ENCODE data around the gene OTUB2.

The OTUB2 gene

GRCh38 chr14:94077111-94077821, 51.1 kb downstream of the OTUB2 start:
- peak overlapping the region; percentile 48 for H3K4me2 ChIP-seq (ENCODE audit: low read length)
- H3K27me3 ChIP-seq (ENCODE audit: control insufficient read depth, insufficient read depth, low read length): no peaks in the 10 kb centered on the region
- peak overlapping the region; percentile 39 for H3K4me3 ChIP-seq (ENCODE audit: low read length)
- H3K36me3 ChIP-seq (ENCODE audit: insufficient read depth, low read length): peaks cover 34% of the 10 kb centered on the region
- H3K9ac ChIP-seq (ENCODE audit: low read depth, low read length): no peak overlapping the region
- H3K4me1 ChIP-seq (ENCODE audit: control insufficient read depth, insufficient read depth, low read length): peaks cover 30% of the 10 kb centered on the region
- peaks cover 10% of the 10 kb centered on the region for H3K9me3 ChIP-seq (replicated peaks; ENCODE audit: low read length)

GRCh38 chr14:94077823-94078222, 51.7 kb downstream of the OTUB2 start:
- H3K27me3 ChIP-seq (ENCODE audit: control insufficient read depth, insufficient read depth, low read length): no peaks in the 10 kb centered on the region
- peaks cover 34% of the 10 kb centered on the region for H3K36me3 ChIP-seq (ENCODE audit: insufficient read depth, low read length)
- no peak overlapping the region for H3K4me3 ChIP-seq (ENCODE audit: low read length)
- H3K9me3 ChIP-seq (replicated peaks; ENCODE audit: low read length): peaks cover 10% of the 10 kb centered on the region
- peaks cover 32% of the 10 kb centered on the region for H3K4me1 ChIP-seq (ENCODE audit: control insufficient read depth, insufficient read depth, low read length)
- peak overlapping the region; percentile 85 for H3K4me2 ChIP-seq (ENCODE audit: low read length)
- no peak overlapping the region for H3K9ac ChIP-seq (ENCODE audit: low read depth, low read length)

GRCh38 chr14:94079891-94080620, 53.9 kb downstream of the OTUB2 start:
- Histone ChIP-seq H3K27me3 (ENCODE audit: control insufficient read depth, insufficient read depth, low read length) (no peaks in the 10 kb centered on the region), H3K4me2 (ENCODE audit: low read length) (peak overlapping the region; percentile 85), H3K9me3 (replicated peaks; ENCODE audit: low read length) (peaks cover 3% of the 10 kb centered on the region), H3K36me3 (ENCODE audit: insufficient read depth, low read length) (peaks cover 27% of the 10 kb centered on the region), H3K4me3 (ENCODE audit: low read length) (peak overlapping the region; percentile 97), H3K4me1 (ENCODE audit: control insufficient read depth, insufficient read depth, low read length) (peaks cover 32% of the 10 kb centered on the region), H3K9ac (ENCODE audit: low read depth, low read length) (peak overlapping the region; percentile 98)

GRCh38 chr14:94080621-94081385, 54.7 kb downstream of the OTUB2 start, which contains the start of the genes DDX24 and IFI27L1:
TSS of gene DDX24 (minus strand) at chr14:94081202. CDS start at chr14:94079742, 1,460 bp downstream.
TSS of gene IFI27L1 (plus strand) at chr14:94081310. CDS start at chr14:94096938, 15,628 bp downstream.
- peaks cover 3% of the 10 kb centered on the region for H3K9me3 ChIP-seq (replicated peaks; ENCODE audit: low read length)
- H3K36me3 ChIP-seq (ENCODE audit: insufficient read depth, low read length): peaks cover 25% of the 10 kb centered on the region
- no peaks in the 10 kb centered on the region for H3K27me3 ChIP-seq (ENCODE audit: control insufficient read depth, insufficient read depth, low read length)
- peak within 1 kb of the TSS; percentile 85 for H3K4me2 ChIP-seq (ENCODE audit: low read length)
- H3K4me3 ChIP-seq (ENCODE audit: low read length): peak within 1 kb of the TSS; percentile 97
- H3K9ac ChIP-seq (ENCODE audit: low read depth, low read length): peak within 1 kb of the TSS; percentile 98
- H3K4me1 ChIP-seq (ENCODE audit: control insufficient read depth, insufficient read depth, low read length): peaks cover 32% of the 10 kb centered on the region

- Histone ChIP-seq H3K4me2 (ENCODE audit: low read length) (peak overlapping the region; percentile 85), H3K27me3 (ENCODE audit: control insufficient read depth, insufficient read depth, low read length) (no peaks in the 10 kb centered on the region), H3K9ac (ENCODE audit: low read depth, low read length) (peak overlapping the region; percentile 98), H3K4me3 (ENCODE audit: low read length) (peak overlapping the region; percentile 97), H3K36me3 (ENCODE audit: insufficient read depth, low read length) (peaks cover 25% of the 10 kb centered on the region), H3K9me3 (replicated peaks; ENCODE audit: low read length) (no peaks in the 10 kb centered on the region), H3K4me1 (ENCODE audit: control insufficient read depth, insufficient read depth, low read length) (peaks cover 32% of the 10 kb centered on the region)
These were observed 55.3 kb downstream of the OTUB2 start for GRCh38 chr14:94081386-94081820.

GRCh38 chr14:94087891-94088290, 61.8 kb downstream of the OTUB2 start:
- Histone ChIP-seq H3K27me3 (ENCODE audit: control insufficient read depth, insufficient read depth, low read length) (no peaks in the 10 kb centered on the region), H3K9me3 (replicated peaks; ENCODE audit: low read length) (no peaks in the 10 kb centered on the region)

GRCh38 chr14:94088516-94088915, 62.4 kb downstream of the OTUB2 start:
- H3K4me3 ChIP-seq (ENCODE audit: low read length): no peak overlapping the region
- no peaks in the 10 kb centered on the region for H3K27me3 ChIP-seq (ENCODE audit: control insufficient read depth, insufficient read depth, low read length)
- H3K9ac ChIP-seq (ENCODE audit: low read depth, low read length): no peak overlapping the region
- peak overlapping the region; percentile 17 for H3K4me2 ChIP-seq (ENCODE audit: low read length)
- H3K4me1 ChIP-seq (ENCODE audit: control insufficient read depth, insufficient read depth, low read length): peaks cover 14% of the 10 kb centered on the region
- no peaks in the 10 kb centered on the region for H3K36me3 ChIP-seq (ENCODE audit: insufficient read depth, low read length)
- H3K9me3 ChIP-seq (replicated peaks; ENCODE audit: low read length): no peaks in the 10 kb centered on the region

More at GRCh38 chr14:94087891-94088290, 61.8 kb downstream of the OTUB2 start:
- no peak overlapping the region for H3K4me3 ChIP-seq (ENCODE audit: low read length)
- no peak overlapping the region for H3K9ac ChIP-seq (ENCODE audit: low read depth, low read length)
- no peaks in the 10 kb centered on the region for H3K36me3 ChIP-seq (ENCODE audit: insufficient read depth, low read length)
- no peak overlapping the region for H3K4me2 ChIP-seq (ENCODE audit: low read length)
- peaks cover 14% of the 10 kb centered on the region for H3K4me1 ChIP-seq (ENCODE audit: control insufficient read depth, insufficient read depth, low read length)

- Histone ChIP-seq H3K4me2 (ENCODE audit: low read length) (no peak overlapping the region), H3K27me3 (ENCODE audit: control insufficient read depth, insufficient read depth, low read length) (no peaks in the 10 kb centered on the region), H3K4me1 (ENCODE audit: control insufficient read depth, insufficient read depth, low read length) (peaks cover 14% of the 10 kb centered on the region), H3K9ac (ENCODE audit: low read depth, low read length) (no peak overlapping the region), H3K36me3 (ENCODE audit: insufficient read depth, low read length) (no peaks in the 10 kb centered on the region), H3K9me3 (replicated peaks; ENCODE audit: low read length) (no peaks in the 10 kb centered on the region), H3K4me3 (ENCODE audit: low read length) (no peak overlapping the region)
These were observed 63.3 kb downstream of the OTUB2 start for GRCh38 chr14:94089479-94089878.

GRCh38 chr14:94093418-94093817, 67.3 kb downstream of the OTUB2 start:
- peaks cover 3% of the 10 kb centered on the region for H3K36me3 ChIP-seq (ENCODE audit: insufficient read depth, low read length)
- no peaks in the 10 kb centered on the region for H3K9me3 ChIP-seq (replicated peaks; ENCODE audit: low read length)
- H3K4me1 ChIP-seq (ENCODE audit: control insufficient read depth, insufficient read depth, low read length): peaks cover 12% of the 10 kb centered on the region
- H3K9ac ChIP-seq (ENCODE audit: low read depth, low read length): no peak overlapping the region
- no peak overlapping the region for H3K4me2 ChIP-seq (ENCODE audit: low read length)
- no peaks in the 10 kb centered on the region for H3K27me3 ChIP-seq (ENCODE audit: control insufficient read depth, insufficient read depth, low read length)
- no peak overlapping the region for H3K4me3 ChIP-seq (ENCODE audit: low read length)

GRCh38 chr14:94097091-94097490, 71.0 kb downstream of the OTUB2 start:
- H3K9ac ChIP-seq (ENCODE audit: low read depth, low read length): no peak overlapping the region
- no peaks in the 10 kb centered on the region for H3K27me3 ChIP-seq (ENCODE audit: control insufficient read depth, insufficient read depth, low read length)
- H3K36me3 ChIP-seq (ENCODE audit: insufficient read depth, low read length): peaks cover 8% of the 10 kb centered on the region
- no peaks in the 10 kb centered on the region for H3K9me3 ChIP-seq (replicated peaks; ENCODE audit: low read length)
- H3K4me3 ChIP-seq (ENCODE audit: low read length): no peak overlapping the region
- H3K4me1 ChIP-seq (ENCODE audit: control insufficient read depth, insufficient read depth, low read length): peaks cover 19% of the 10 kb centered on the region
- H3K4me2 ChIP-seq (ENCODE audit: low read length): no peak overlapping the region

All from skeletal muscle satellite cell (primary cell).